ENCODE measurements around the gene ACACB.
A peak's percentile ranks its signal among the peaks of the same experiment; 100 is the strongest.

Gene ACACB

DNA sequence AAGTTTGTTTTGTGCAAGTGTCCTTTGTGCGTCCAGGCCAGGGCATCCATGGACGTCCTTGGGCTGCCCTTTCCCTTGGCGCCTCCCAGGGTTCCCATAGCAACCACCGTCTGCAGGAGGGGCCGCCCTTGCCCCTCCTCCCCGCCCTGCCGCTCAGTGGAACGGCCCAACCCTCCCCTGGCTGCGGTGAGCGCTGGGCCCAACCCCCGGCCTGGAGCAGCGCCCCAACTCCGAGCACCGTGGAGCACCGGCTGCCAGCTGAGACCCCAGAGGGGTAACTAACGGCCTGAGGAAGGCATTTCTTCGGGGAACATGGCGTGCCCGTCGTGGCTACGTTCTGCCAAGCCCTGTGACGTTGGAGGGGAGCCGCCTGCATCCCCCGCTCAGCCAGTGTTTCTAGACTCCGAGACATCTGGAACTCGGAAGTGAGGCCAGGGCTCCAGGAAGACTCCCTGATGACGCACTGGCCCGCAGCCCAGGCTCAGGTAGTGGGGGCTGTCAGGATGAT lies 5.3 kb upstream of the ACACB start:
- Histone ChIP-seq H3K27ac (ENCODE audit: low read depth, low read length) (peak overlapping the region; percentile 57; the same call in 1 of the 2 replicates), H3K4me3 (ENCODE audit: low read depth, low read length) (peak overlapping the region; percentile 70), H3K9me3 (ENCODE audit: control insufficient read depth, insufficient read depth, low read depth, low read length) (no peaks in the 10 kb centered on the region), H3K9ac (ENCODE audit: low read length) (peak overlapping the region; percentile 61), H3K27me3 (ENCODE audit: control insufficient read depth, insufficient read depth, low read length) (no peaks in the 10 kb centered on the region), H3K36me3 (ENCODE audit: control insufficient read depth, insufficient read depth, low read length) (peaks cover 38% of the 10 kb centered on the region), H3K4me1 (ENCODE audit: control insufficient read depth, insufficient read depth, low read length) (peaks cover 12% of the 10 kb centered on the region)

- peaks cover 15% of the 10 kb centered on the region for H3K4me1 ChIP-seq (ENCODE audit: control insufficient read depth, insufficient read depth, low read length)
- no peak overlapping the region for H3K4me3 ChIP-seq (ENCODE audit: low read depth, low read length)
- H3K36me3 ChIP-seq (ENCODE audit: control insufficient read depth, insufficient read depth, low read length) = peaks cover 22% of the 10 kb centered on the region
- no peak overlapping the region for H3K9ac ChIP-seq (ENCODE audit: low read length)
- no peaks in the 10 kb centered on the region for H3K27me3 ChIP-seq (ENCODE audit: control insufficient read depth, insufficient read depth, low read length)
- no peaks in the 10 kb centered on the region for H3K9me3 ChIP-seq (ENCODE audit: control insufficient read depth, insufficient read depth, low read depth, low read length)
- no peak overlapping the region for H3K27ac ChIP-seq (ENCODE audit: low read depth, low read length)
These were observed 3.5 kb upstream of the ACACB start for GRCh38 chr12:109112720-109113465.

DNA sequence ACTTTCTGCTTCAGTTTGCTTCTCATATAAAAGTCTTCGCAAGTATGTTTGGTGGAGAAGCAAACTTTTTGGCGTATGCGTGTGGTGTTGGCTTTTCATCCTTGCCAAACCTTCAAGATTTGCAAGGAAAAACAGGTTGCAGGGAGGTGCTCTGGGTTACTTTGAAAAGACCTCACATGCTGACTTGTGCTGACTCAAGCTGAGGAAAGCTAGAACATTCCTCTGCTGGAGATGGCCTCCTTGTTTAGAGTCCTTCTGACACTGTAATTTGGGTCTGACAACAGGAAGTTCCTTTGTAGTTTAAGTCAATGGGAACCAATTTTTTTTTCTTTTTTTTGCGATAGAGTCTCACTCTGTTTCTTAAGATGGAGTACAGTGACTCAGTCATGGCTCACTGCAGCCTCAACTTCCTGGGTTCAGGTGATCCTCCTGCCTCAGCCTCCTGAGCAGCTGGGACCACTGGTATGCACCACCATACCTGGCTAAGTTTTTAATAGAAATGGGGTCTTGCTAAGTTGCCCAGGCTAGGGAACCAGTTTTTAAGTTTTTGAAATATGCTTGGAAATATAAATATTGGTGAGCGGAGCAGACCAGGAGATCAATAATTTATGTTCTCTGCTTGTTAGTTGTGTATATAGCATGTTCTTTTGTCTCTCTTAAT lies 2.6 kb upstream of the ACACB start:
- Histone ChIP-seq H3K9ac (ENCODE audit: low read length) (no peak overlapping the region), H3K4me3 (ENCODE audit: low read depth, low read length) (no peak overlapping the region), H3K27ac (ENCODE audit: low read depth, low read length) (no peak overlapping the region), H3K27me3 (ENCODE audit: control insufficient read depth, insufficient read depth, low read length) (no peaks in the 10 kb centered on the region), H3K9me3 (ENCODE audit: control insufficient read depth, insufficient read depth, low read depth, low read length) (no peaks in the 10 kb centered on the region), H3K4me1 (ENCODE audit: control insufficient read depth, insufficient read depth, low read length) (peaks cover 15% of the 10 kb centered on the region), H3K36me3 (ENCODE audit: control insufficient read depth, insufficient read depth, low read length) (peaks cover 14% of the 10 kb centered on the region)

- Histone ChIP-seq H3K4me1 (ENCODE audit: control insufficient read depth, insufficient read depth, low read length) (peaks cover 15% of the 10 kb centered on the region), H3K9ac (ENCODE audit: low read length) (no peak overlapping the region), H3K27ac (ENCODE audit: low read depth, low read length) (no peak overlapping the region), H3K36me3 (ENCODE audit: control insufficient read depth, insufficient read depth, low read length) (peaks cover 9% of the 10 kb centered on the region), H3K27me3 (ENCODE audit: control insufficient read depth, insufficient read depth, low read length) (no peaks in the 10 kb centered on the region), H3K4me3 (ENCODE audit: low read depth, low read length) (no peak overlapping the region), H3K9me3 (ENCODE audit: control insufficient read depth, insufficient read depth, low read depth, low read length) (no peaks in the 10 kb centered on the region)
These were observed 1.7 kb upstream of the ACACB start for GRCh38 chr12:109114644-109115043.

- H3K9me3 ChIP-seq (ENCODE audit: control insufficient read depth, insufficient read depth, low read depth, low read length) = no peaks in the 10 kb centered on the region
- H3K4me3 ChIP-seq (ENCODE audit: low read depth, low read length) = no peak overlapping the region
- 0 out of 2 replicates have a peak, but pooled peaks cover 1% of the 10 kb centered on the region for H3K36me3 ChIP-seq (ENCODE audit: control insufficient read depth, insufficient read depth, low read length)
- H3K9ac ChIP-seq (ENCODE audit: low read length) = no peak overlapping the region
- no peaks in the 10 kb centered on the region for H3K27me3 ChIP-seq (ENCODE audit: control insufficient read depth, insufficient read depth, low read length)
- peaks cover 15% of the 10 kb centered on the region for H3K4me1 ChIP-seq (ENCODE audit: control insufficient read depth, insufficient read depth, low read length)
- H3K27ac ChIP-seq (ENCODE audit: low read depth, low read length) = no peak overlapping the region
These were observed 1.0 kb upstream of the ACACB start for GRCh38 chr12:109115404-109115757.

- no peak overlapping the region for H3K4me3 ChIP-seq (ENCODE audit: low read depth, low read length)
- peaks cover 13% of the 10 kb centered on the region for H3K4me1 ChIP-seq (ENCODE audit: control insufficient read depth, insufficient read depth, low read length)
- H3K27ac ChIP-seq (ENCODE audit: low read depth, low read length) = no peak overlapping the region
- H3K36me3 ChIP-seq (ENCODE audit: control insufficient read depth, insufficient read depth, low read length) = no peaks in the 10 kb centered on the region
- H3K27me3 ChIP-seq (ENCODE audit: control insufficient read depth, insufficient read depth, low read length) = no peaks in the 10 kb centered on the region
- no peak overlapping the region for H3K9ac ChIP-seq (ENCODE audit: low read length)
- no peaks in the 10 kb centered on the region for H3K9me3 ChIP-seq (ENCODE audit: control insufficient read depth, insufficient read depth, low read depth, low read length)
These were observed 193 bp downstream of the ACACB start for GRCh38 chr12:109116611-109116949.

DNA sequence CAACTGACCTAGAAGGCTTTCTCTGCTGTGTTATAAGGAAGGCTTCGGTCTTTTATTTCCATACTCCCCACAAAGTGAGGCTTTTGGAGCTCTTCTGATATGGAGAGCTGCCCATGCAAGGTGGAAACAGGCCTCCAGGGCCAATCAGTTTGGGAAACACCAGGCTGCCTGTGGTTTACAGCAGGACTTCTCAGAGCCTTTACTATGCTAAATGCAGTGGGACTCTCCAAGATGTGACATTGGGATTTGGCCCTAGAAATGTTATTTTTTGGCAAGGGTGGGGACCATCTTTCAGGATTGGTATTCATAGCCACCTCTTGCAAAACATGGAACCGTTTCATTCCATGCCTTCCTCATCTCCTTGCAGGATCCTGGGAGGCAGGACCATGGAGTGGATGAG lies 3.7 kb downstream of the ACACB start:
- H3K27me3 ChIP-seq (ENCODE audit: control insufficient read depth, insufficient read depth, low read length) = no peaks in the 10 kb centered on the region
- no peaks in the 10 kb centered on the region for H3K9me3 ChIP-seq (ENCODE audit: control insufficient read depth, insufficient read depth, low read depth, low read length)
- peaks cover 10% of the 10 kb centered on the region for H3K4me1 ChIP-seq (ENCODE audit: control insufficient read depth, insufficient read depth, low read length)
- no peak overlapping the region for H3K27ac ChIP-seq (ENCODE audit: low read depth, low read length)
- no peak overlapping the region for H3K4me3 ChIP-seq (ENCODE audit: low read depth, low read length)
- no peak overlapping the region for H3K9ac ChIP-seq (ENCODE audit: low read length)
- no peaks in the 10 kb centered on the region for H3K36me3 ChIP-seq (ENCODE audit: control insufficient read depth, insufficient read depth, low read length)

DNA sequence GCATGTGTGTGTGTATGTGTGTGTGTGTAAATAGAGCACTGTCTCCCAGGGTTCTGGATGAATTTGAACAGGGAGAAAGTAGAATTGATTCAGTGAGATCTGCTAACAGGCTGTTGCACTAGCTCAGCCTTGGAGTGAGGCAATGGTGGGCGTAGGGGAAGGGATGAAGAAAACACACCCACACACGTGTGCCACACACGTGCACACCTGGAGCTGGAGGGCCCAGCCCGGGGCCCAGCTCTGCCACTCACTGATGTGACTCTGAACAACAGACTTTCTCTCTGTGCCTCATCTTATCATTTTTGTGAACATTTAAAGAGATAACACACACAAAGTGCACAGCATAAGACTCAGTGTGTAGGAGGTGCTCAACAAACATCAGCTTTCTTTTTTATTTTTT lies 4.2 kb downstream of the ACACB start:
- no peak overlapping the region for H3K27ac ChIP-seq (ENCODE audit: low read depth, low read length)
- H3K27me3 ChIP-seq (ENCODE audit: control insufficient read depth, insufficient read depth, low read length) = no peaks in the 10 kb centered on the region
- H3K9ac ChIP-seq (ENCODE audit: low read length) = no peak overlapping the region
- no peak overlapping the region for H3K4me3 ChIP-seq (ENCODE audit: low read depth, low read length)
- no peaks in the 10 kb centered on the region for H3K36me3 ChIP-seq (ENCODE audit: control insufficient read depth, insufficient read depth, low read length)
- H3K9me3 ChIP-seq (ENCODE audit: control insufficient read depth, insufficient read depth, low read depth, low read length) = no peaks in the 10 kb centered on the region
- H3K4me1 ChIP-seq (ENCODE audit: control insufficient read depth, insufficient read depth, low read length) = peaks cover 8% of the 10 kb centered on the region

DNA sequence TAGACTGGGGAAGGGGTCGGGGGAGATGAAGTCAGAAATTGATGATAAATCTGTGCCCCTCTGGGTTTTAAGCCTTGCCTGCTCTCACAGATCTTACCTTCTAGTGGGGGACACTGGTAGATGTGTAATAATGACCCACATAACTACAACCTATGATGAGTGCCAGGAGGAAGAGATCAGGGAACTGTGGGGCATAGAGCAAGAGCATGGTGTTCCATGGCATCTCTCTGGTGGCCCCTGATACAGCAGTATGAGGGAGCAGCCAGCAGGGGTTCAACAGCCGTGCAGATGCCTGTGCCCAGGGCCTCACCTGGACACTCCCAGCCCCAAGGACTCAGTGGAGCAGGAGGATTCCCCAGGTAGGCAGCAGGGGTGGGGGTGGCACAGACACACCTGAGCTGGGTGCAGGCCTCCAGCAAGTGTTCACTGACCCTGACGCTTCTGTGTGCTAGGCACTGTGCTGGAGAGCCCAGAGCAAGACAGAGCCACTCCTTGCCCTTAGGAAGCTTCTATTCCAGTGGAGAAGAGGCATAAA lies 5.0 kb downstream of the ACACB start:
- no peak overlapping the region for H3K9ac ChIP-seq (ENCODE audit: low read length)
- H3K36me3 ChIP-seq (ENCODE audit: control insufficient read depth, insufficient read depth, low read length) = no peaks in the 10 kb centered on the region
- no peaks in the 10 kb centered on the region for H3K4me1 ChIP-seq (ENCODE audit: control insufficient read depth, insufficient read depth, low read length)

DNA sequence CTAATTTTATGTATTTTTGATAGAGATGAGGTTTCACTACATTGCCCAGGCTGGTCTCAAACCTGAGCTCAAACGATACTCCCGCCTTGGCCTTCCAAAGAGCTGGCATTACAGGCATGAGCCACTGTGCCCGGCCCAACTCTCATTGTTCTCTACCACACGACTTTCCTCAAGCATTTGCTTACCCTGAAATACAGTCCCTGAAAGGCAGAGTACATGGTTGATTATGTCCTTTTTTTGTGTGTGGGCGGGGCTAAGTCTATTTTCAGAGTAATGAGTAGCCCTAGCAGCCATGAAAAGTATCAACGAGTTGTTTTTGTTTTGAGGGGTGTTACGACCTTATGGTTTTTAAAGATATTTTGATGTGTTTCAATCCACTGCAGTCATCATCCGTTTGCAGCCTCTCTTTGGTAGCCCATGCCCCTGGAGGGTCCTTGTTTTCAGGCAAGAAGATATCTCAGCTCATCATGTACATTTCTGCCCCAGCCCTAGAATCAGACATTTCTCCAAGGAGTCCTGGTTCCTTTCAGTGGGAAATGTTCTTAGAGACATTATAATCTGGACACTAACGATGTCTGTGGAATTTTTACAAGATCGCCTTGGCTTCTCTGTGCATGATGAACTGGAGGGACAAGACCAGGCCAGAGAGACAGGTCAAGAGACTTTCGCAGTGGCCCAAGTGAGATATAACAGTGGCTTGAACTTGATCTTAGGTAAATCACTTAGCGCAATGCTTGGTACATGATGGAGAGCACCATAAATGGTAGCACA lies 8.7 kb downstream of the ACACB start:
- no peaks in the 10 kb centered on the region for H3K4me1 ChIP-seq (ENCODE audit: control insufficient read depth, insufficient read depth, low read length)
- H3K9ac ChIP-seq (ENCODE audit: low read length) = no peak overlapping the region
- no peaks in the 10 kb centered on the region for H3K36me3 ChIP-seq (ENCODE audit: control insufficient read depth, insufficient read depth, low read length)
- H3K27me3 ChIP-seq (ENCODE audit: control insufficient read depth, insufficient read depth, low read length) = no peaks in the 10 kb centered on the region
- H3K9me3 ChIP-seq (ENCODE audit: control insufficient read depth, insufficient read depth, low read depth, low read length) = no peaks in the 10 kb centered on the region
- H3K27ac ChIP-seq (ENCODE audit: low read depth, low read length) = no peak overlapping the region
- H3K4me3 ChIP-seq (ENCODE audit: low read depth, low read length) = no peak overlapping the region

More for the DNA sequence above, 5.0 kb downstream of the ACACB start:
- Histone ChIP-seq H3K27me3 (ENCODE audit: control insufficient read depth, insufficient read depth, low read length) (no peaks in the 10 kb centered on the region), H3K4me3 (ENCODE audit: low read depth, low read length) (no peak overlapping the region), H3K9me3 (ENCODE audit: control insufficient read depth, insufficient read depth, low read depth, low read length) (no peaks in the 10 kb centered on the region), H3K27ac (ENCODE audit: low read depth, low read length) (no peak overlapping the region)

GRCh38 chr12:109125791-109126190 lies 9.4 kb downstream of the ACACB start:
- no peak overlapping the region for H3K9ac ChIP-seq (ENCODE audit: low read length)
- H3K36me3 ChIP-seq (ENCODE audit: control insufficient read depth, insufficient read depth, low read length) = no peaks in the 10 kb centered on the region
- H3K4me3 ChIP-seq (ENCODE audit: low read depth, low read length) = no peak overlapping the region
- H3K27me3 ChIP-seq (ENCODE audit: control insufficient read depth, insufficient read depth, low read length) = no peaks in the 10 kb centered on the region
- H3K4me1 ChIP-seq (ENCODE audit: control insufficient read depth, insufficient read depth, low read length) = no peaks in the 10 kb centered on the region; the same call in 1 of the 2 replicates
- no peaks in the 10 kb centered on the region for H3K9me3 ChIP-seq (ENCODE audit: control insufficient read depth, insufficient read depth, low read depth, low read length)
- H3K27ac ChIP-seq (ENCODE audit: low read depth, low read length) = no peak overlapping the region

Measured in HUES6 (cell line).